GM18861 (cell line): Measurements from ENCODE around the gene ZDHHC9.
A peak's percentile ranks its signal among the peaks of the same experiment; 100 is the strongest.

Source experiments
- ATAC-seq: cut with Tn5 transposase; IDR thresholded peaks from one replicate; pipeline ENCODE4 v1.9.1; 2021; ENCODE audit not compliant: unreplicated experiment

The ZDHHC9 gene

DNA sequence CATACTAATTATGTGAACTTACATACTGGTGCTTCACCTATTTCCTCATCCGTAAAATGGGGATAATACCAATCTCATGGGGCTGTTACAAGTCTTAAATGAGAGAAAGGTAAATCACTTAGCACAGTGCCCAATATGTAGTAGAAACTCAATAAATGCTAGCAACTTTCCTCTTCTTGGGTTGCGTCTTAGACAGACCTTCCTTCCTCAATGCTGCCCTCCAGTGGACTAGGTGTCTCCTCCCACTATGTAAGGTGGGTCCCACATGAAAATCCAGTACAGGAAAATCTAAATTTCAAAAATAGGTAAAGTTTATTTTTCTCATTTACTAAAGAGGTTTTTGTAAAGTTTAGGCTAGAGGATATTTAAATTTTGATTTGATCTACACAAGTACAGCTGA is 20.6 kb downstream of the ZDHHC9 start:
- ATAC-seq = peak; percentile 85

DNA sequence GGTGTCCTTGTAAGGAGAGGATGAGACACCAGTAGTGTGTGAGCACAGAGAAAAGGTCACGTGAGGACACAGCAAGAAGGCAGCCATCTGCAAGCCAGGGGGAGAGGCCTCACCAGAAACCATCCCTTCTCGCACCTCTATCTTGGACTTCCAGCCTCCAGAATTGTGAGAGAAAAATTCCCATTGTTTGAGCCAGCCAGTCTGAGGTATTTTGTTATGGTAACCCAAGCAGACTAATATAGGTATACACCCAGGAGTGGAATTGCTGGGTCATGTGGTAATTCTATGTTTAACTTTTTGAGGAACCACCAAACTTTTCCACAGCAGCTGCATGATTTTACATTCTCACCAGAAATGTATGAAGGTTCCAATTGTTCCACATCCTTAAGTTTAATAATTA is 25.6 kb downstream of the ZDHHC9 start:
- ATAC-seq = no peak

DNA sequence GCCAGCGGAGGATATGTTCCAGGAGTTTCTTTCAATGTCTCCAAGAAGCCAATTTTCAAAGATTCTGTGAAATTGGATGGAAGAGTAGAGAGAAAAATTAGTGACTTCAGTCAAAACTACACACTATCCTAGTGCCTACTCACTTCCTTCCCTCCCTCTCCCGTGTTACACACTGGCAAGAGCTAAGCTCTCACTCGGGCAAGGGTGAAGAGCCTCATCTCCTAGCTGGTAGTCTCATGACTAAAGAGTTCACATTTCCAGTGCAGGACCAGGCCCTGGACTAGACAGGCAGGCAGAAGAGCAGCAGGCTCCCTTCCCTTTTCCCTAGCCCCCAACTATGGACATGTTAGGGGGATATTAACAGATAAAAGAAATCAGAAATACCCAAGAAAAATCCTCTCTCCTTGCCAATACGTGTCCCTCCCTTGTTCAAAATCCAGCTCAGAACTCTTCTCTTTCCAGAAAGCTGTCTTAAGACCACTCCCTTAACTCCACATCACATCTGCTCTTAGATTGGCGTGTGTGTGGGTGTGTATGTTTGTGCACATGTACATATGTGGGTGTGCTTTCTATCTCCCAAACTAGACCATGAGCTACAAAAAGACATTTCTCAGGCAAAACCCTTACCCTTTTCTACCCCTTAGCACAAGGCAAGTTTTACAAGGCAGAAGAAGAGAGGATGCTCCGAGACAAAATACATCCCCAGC is 29.9 kb downstream of the ZDHHC9 start:
- ATAC-seq = no peak

DNA sequence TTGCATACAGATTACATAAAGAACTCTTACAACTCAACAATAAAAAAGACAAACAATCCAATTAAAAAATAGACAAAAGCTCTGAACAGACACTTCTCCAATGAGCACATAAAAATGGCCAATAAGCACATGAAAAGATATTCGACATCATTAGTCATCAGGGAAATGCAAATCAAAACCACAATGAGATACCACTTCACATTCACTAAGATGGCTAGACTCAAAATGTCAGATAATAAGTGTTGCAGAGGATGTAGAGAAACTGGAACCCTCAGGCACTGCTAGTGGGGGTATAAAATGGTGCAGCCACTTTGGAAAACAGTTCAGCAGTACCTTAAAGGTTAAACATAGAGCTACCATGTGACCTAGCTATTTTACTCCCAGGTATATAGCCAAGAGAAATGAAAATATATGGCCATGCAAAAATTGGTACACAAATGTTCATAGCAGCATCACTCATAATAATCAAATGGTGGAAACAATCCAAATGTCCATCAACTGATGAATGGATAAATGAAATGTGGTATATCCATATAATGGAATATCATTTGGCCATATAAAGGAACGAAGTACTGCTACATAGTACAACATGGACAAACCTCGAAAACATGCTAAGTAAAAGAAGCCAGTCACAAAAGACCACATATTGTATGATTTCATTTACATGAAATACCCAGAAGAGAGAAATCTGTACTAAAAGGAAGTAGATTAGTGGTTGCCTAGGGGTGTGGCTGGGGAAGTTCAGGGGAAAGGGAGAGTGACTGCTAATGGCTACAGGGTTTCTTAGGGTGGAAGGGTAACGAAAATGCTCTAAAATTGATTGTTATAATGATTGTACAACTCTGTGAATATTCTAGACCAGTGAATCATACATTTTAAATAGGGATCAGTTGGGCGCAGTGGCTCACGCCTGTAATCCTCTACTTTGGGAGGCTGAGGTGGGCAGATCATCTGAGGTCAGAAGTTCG is 34.6 kb downstream of the ZDHHC9 start:
- no peak for ATAC-seq

DNA sequence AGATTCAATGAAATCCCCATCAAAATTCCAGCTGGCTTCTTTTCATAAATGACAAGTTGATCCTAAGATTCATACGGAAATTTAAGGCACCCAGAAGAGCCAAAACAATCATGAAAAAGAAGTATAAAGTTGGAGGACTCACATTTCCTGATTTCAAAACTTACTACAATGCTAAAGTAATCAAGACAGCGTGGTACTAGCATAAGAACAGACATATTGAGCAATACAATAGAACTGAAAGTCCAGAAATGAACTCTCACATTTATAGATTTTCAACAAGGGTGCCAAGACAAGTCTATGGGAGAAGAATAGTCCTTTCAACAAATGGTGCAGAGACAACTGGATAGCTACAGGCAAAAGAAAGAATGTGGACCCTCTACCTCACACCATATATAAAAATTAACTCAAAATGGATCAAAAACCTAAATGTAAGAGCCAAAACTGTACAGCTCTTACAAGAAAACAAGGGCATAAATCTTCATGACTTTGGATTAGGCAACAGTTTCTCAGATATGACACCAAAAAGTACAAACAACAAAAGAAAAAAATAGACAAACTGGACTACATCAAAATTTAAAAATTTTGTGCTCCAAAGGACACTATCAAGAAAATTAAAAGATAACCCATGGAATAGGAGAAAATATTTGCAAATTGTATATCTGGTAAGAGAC is 35.4 kb downstream of the ZDHHC9 start:
- ATAC-seq = no peak

DNA sequence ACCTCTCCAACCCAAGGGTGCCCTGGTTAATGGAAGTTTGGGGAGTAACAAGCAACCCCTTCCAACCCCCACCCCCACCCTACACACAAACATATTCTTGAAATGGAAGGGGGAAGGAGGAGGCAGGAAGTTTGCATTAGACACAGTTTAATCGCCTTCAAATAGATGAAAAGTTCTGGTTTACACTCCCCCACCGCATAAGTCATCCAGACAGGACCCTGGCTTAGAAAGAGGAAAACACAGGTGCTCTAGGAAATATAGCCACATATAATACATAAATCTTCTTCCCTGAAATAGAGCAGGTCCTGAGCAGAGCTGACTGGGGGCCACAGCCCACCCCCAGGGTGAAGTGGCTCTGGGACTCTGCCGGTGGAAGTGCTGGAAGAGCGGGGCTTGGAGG is 38.9 kb downstream of the ZDHHC9 start:
- no peak for ATAC-seq

DNA sequence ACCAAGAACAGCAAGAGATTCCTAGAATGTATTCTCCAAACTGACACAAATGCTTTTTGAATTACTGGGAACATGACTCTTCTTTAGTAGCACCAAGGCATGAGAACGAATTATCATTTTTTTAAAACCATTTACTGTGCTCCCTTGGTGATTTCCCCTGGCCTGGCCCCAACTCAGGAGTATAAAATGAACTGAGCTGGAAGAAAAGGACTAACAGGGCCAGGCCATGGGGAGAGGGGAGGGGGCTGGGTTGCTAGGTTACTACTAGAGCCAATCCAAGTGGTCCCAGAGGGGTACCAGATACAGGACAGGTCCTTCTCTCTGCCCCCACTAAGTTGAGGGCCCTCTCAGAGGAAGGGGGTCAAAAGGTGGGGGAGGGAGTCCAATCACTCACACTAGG is 40.8 kb downstream of the ZDHHC9 start:
- ATAC-seq = no peak

DNA sequence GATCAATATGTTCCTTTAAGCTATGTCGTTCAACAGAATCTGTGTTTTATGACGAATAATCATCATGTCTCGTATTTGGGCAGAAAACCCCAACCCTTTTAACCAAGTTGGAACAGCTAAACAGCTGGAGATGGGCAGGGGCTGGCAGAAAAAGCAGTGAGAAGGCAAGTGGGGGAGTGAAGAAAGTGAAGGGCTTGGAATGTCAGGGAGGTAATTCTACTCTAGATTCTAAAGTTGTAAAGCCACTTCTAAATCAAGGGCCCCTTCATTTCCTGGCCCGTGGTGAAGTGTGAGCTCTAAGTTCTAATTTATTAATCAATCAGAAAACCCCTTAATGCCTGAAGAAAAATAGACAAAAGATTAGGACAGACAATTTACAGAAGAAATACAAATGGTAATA is 43.5 kb downstream of the ZDHHC9 start:
- ATAC-seq = no peak

DNA sequence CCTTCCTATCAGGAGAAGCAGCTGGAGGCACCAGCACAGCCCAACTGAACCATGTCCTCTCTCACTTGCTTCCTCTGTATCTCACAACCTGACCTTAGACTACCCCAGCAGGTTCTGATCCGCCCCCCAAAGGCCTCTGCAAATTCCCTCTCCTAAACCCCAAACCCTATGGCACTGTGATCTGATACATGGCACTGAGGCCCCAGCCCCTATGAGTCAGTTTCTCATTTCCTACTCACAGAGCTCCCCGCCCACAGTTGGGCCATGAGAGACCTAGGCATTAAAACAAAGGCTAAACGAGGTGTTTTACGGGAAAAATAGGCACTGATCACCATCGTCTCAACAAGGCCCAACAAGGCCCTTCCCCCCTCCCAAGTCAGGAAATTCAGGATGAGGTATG is 44.8 kb downstream of the ZDHHC9 start:
- no peak for ATAC-seq

DNA sequence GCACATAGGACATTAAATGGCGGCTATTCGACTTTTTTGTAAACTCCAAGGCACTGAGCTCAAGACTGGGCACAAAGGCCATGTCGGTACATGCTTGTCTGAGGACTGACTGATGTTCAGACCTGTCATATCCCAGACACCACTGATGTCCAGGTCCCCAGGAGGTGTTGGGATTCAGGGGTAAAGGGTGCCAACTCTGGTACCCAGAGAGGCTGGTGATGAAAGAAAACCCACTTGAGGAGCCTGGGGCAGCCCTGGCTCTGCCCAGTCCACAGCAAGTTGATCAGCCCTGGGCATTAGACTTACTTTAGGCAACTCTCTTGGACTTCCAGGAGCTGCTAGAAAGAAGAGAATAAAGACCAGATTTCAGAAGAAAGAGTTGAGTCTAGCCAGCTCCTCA is 45.2 kb downstream of the ZDHHC9 start:
- no peak for ATAC-seq

DNA sequence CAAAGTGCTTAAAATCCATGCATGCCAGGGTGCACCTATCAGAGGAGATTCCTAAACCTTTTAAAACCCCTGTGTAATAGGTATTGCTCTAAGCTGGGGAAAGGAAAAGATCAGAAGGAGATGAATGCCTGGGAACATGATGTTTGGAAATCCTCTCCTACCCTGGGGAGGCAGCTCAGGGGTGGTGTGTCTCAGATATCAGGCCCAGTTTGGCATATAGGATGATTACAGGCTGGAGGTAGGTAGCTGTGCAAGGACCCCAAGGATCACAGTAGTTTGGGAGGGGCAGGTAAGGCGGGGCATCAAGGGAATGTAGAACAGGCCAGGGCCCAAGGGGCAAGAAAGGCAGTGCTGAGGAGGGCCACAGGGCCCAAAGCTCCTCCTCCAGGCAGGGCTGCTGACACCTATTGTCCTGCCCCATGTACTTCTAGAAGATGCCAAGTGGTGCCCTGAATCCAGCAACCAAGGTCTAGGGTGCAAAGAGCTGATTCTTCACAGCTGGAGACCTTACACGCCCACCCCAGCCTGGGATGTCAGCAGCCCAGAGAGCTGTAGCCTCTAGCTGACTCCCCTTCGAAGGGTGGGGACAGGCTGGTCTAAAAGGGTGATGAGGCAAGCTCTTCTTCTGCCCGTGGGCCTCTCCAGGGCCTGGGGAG is 46.3 kb downstream of the ZDHHC9 start:
- ATAC-seq = no peak

DNA sequence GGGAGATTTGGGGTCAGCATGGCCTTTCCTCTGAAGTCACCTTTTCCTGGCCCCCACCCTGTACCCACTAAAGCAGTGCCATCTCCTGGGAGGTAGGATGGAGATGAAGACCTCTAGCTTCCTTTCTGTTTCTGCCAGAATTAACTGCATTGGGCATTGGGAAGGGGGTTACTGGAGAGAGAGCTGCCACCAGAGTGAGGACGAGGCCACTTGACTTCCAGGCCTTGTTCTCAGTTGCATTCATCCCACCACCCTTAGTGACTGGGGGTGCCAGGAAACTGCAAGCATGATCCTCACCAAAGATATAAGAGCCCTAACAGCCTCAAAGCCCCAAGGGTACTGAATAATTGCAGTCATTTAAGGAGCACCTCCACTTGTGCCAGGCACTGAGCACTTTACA is 48.1 kb downstream of the ZDHHC9 start:
- ATAC-seq = no peak

DNA sequence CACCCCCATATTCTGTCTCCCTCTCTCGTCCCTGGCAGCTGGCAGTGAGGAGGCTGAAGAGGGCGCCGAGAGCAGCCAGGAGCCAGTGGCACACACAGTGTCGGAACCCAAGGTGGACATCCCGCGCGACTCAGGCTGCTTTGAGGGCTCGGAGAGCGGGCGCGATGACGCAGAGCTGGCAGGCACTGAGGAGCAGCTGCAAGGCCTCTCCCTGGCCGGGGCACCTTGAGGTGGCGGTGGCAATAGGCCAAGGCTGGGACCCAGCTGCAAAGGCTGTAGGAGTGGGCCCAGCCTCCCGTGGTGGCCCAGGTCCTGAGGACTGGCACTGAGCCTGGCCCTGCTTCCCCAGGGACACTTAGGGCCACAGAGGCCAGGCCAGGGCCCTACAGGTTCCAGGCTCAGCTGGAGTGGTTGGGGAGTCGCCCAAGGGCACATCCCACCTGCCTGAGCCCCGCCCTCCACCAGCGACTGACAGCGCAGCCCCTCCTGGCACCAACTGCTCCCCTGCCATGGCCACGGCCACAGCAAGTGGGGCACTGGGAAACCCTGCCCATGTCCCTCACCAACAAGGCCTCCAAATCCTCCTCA is 50.0 kb downstream of the ZDHHC9 start:
- ATAC-seq = no peak

DNA sequence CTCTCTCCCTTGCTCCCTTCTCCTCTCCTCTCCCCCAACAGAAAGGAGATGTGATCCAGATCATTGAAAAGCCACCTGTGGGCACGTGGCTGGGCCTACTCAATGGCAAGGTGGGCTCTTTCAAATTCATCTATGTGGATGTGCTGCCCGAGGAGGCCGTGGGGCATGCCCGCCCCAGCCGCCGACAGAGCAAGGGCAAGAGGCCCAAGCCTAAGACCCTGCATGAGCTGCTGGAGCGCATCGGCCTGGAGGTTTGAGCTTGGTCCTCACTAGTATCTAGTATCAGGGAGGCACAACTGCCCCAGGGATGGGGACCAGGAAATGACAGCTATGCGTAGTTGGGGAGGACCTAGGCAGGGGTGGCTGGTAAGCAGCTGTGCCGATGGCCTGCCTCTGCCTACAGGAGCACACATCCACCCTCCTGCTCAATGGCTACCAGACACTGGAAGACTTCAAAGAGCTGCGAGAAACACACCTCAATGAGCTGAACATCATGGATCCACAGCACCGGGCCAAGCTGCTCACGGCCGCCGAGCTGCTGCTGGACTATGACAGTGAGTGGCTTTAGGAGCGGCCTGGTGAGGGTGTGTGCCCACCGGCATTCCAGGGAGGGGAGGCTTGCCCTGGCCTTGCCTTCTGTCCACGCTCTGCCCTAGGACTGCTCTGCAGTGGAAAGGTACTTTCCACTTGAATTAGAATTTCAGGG is 50.9 kb downstream of the ZDHHC9 start:
- ATAC-seq = no peak

DNA sequence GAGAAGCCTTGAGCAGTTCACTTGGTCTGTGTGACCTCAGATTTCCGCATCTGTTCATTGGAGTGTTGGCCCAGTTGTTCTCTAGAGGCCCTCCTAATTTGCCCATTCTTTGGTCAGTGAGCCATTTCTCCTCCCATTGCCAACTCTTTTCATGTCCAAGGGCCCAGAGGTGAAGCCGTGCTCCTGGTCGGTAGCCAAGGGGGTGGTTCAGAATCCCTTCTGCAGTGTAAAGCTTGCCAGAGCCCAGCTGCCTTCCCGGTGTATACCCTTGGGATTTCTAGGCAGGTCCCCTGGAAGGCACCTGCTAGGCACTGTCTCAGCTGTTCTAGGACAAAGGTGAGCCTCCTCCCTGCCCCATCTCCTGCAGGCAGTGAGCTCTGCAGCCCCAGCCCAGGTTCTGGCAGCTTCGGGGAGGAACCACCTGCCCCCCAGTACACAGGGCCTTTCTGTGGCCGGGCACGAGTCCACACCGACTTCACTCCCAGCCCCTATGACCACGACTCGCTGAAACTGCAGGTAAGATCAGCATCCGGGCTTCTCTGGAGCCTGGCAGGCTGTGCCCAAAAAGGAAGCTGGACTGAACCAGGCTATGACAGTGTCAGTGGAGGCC is 51.6 kb downstream of the ZDHHC9 start:
- ATAC-seq = no peak

DNA sequence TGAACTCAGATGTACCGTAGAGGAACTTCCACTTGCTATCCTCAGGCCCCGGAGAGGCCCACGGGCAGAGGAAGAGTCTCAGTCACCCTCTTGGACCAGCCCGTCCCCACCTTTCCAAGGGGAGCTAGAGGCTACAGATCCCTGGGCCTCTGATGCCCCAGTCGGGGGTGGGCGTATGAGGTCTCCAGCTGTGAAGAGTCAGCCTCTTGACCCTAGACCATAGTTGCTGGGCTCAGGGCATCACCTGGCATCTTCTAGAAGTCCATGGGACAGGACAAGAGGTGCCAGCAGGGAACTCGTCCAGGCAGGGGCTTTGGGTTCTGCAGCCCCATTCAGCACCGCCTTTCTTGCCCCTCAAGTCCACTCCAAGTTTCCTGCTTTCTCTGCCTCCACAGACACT is 52.4 kb downstream of the ZDHHC9 start:
- no peak for ATAC-seq

DNA sequence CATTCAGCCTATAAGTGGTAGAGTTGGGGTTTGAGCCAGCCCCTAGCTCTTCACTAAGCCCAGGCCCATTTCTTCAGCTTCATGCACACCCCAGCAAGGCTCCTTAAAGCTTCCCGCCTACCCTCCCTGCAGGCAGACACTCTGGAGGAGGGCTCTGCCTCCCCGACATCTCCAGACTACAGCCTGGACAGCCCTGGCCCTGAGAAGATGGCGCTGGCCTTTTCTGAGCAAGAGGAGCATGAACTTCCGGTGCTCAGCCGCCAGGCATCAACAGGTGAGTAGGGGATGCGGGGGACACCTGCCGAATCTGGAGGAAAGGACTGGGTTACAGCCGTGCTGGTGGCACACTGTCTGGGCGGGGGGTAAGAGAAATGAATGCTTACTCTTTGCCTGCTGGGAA is 52.9 kb downstream of the ZDHHC9 start:
- no peak for ATAC-seq

DNA sequence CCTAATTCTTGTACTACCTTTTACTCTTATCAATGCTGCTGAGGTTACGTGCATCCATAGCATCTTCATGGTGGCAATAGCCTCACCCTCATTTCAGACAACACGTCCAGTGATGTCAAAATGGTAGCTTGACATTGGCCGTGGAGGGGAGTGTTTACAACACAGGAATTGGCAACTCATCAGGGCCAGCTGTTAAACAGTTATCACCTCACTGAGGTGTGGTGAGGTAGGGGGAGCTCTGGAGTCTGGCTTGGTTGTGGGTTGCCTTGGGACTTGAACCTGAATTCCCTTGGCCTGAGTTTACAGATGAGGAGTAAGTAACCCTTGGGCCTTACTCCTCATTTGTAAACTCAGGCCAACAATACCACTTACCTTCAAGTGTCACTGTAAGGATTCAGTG is 53.5 kb downstream of the ZDHHC9 start:
- no peak for ATAC-seq

DNA sequence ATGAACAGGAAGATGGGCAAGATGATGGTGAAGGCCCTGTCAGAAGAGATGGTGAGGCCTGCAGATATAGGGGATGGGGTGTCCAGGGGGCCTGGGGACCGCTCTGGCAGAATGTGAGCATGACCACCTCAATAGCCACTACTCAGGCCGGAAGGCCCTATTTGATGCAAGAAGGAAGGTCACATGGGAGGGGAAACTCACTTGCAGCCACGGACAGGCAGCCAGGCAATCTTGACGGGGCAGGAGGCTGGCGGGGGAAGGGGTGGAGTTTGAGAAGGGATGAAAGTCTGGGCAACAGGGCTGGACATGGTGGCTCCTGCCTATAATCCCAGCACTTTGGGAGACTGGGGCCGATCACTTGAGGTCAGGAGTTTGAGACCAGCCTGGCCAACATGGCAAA is 55.2 kb downstream of the ZDHHC9 start:
- no peak for ATAC-seq
